HG03064 (cell line): ENCODE data around the gene TUT1.
A peak's percentile ranks its signal among the peaks of the same experiment; 100 is the strongest.
"Not testable (repeated sequence)": the region's sequence is repeated elsewhere in the genome, so short reads cannot be mapped to it uniquely, and the experiment has no call there.

Experiments used
- ATAC-seq: cut with Tn5 transposase; IDR thresholded peaks from one replicate; pipeline ENCODE4 v1.9.1; 2021; ENCODE audit warnings: low read depth; ENCODE audit not compliant: unreplicated experiment

TUT1 gene

GRCh38 chr11:62556875-62557631 is 34.3 kb downstream of the TUT1 start:
- peak; percentile 26 for ATAC-seq

GRCh38 chr11:62556108-62556874 is 35.0 kb downstream of the TUT1 start:
- ATAC-seq: peak; percentile 27

- ATAC-seq: no peak
Measured at GRCh38 chr11:62555464-62556107, 35.7 kb downstream of the TUT1 start.

- ATAC-seq: no peak
Measured at GRCh38 chr11:62554387-62555167, 36.7 kb downstream of the TUT1 start.

- no peak for ATAC-seq
Measured at GRCh38 chr11:62553839-62554361, 37.4 kb downstream of the TUT1 start.

GRCh38 chr11:62553080-62553838 is 38.1 kb downstream of the TUT1 start:
- ATAC-seq: no peak

GRCh38 chr11:62552485-62553079 is 38.7 kb downstream of the TUT1 start:
- no peak for ATAC-seq

GRCh38 chr11:62550478-62550877 is 40.8 kb downstream of the TUT1 start:
- ATAC-seq: not testable (repeated sequence)

- no peak for ATAC-seq
Measured at GRCh38 chr11:62548545-62549335, 42.6 kb downstream of the TUT1 start.

- ATAC-seq: no peak
Measured at GRCh38 chr11:62547691-62548281, 43.5 kb downstream of the TUT1 start.

- no peak for ATAC-seq
Measured at GRCh38 chr11:62546929-62547625, 44.2 kb downstream of the TUT1 start.

GRCh38 chr11:62546244-62546928 is 44.9 kb downstream of the TUT1 start, which contains the start of gene AHNAK:
TSS of gene AHNAK (minus strand) at chr11:62546806. CDS start at chr11:62536098, 10,708 bp downstream.
- ATAC-seq: no peak

- no peak for ATAC-seq
Measured at GRCh38 chr11:62545437-62546243, 45.7 kb downstream of the TUT1 start.

- ATAC-seq: no peak
Measured at GRCh38 chr11:62544581-62545436, 46.5 kb downstream of the TUT1 start.
